ENCODE measurements around the gene GTPBP8.
A peak's percentile ranks its signal among the peaks of the same experiment; 100 is the strongest.
"Not testable (repeated sequence)": the region's sequence is repeated elsewhere in the genome, so short reads cannot be mapped to it uniquely, and the experiment has no call there.

Gene GTPBP8

DNA sequence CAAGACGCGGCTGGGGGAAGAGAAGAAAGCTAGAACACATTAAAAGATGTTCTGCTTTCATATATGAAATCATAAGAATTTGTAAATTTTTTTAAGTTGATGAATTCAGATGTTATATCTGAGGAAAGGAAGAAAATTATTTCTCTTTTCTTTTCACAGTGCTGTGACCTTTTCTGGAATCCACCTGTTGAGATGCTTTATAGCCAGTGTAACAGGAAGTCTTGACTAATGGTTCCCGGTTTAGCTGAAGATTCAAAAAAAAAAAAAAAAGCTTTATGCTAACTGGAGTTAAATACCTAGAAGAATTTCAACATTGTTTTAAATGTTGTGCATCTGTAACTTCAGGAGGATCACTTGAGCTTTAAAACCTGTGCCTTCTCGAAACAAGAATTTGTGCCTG is 9.9 kb downstream of the GTPBP8 start:
- DNase-seq (ENCODE audit: low read depth): no peak

DNA sequence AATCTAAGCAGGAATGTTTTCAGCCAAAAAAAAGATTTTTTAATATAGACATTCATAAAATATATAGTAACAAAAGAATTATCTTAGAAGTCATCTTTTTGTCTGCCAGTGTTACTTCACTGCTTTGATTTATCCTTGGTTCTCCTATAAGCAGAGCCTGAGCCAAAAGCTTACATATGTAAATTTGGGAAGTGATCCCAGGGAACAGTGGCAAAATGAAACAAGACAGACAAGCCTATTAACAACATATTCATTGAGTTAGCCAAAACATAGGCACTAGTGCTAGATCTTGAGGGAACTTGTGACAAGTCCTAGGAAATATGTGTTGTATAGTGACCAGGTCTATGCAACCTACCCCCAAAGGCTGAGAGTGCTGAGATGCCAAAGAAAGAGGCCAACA is 11.3 kb downstream of the GTPBP8 start:
- no peak for DNase-seq (ENCODE audit: low read depth)

DNA sequence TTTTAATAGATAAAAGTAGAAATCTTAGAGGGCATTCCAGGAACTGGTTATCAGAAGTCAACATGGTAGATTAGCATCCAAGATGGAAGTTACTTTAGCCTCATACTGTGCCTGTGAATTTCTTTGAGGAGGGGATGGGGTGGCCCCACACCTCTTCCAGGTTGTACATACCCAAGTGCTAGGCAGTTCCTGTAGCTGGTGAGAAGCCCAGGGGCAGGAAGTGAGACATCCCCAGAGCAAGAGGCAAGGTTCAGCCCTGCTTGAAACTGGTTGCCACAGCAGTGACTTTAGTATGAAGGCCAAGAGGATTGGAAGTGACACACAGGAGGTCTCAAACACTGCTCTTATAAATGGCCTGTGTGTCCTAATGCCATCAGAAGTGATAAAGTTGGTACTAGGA is 11.9 kb downstream of the GTPBP8 start:
- DNase-seq (ENCODE audit: low read depth): no peak

DNA sequence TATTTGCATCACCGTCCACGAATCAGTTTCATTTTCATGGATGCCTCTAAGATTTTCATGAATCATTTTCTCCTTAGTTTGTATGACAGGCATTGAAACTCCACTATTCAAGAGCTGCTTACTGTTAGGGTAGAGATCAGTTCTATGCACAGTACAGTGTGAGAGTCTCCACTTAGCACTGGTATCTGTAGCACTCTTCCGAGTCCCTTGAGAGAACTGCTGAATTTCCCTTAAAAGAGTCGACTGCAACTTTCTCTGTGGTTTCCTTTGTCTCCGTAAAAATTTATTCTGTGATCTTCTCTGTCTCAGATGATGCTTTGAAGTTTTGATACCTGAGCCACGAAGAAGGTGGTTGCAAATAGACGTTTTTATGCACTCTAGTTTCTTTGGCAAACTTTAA is 14.8 kb downstream of the GTPBP8 start:
- no peak for DNase-seq (ENCODE audit: low read depth)

DNA sequence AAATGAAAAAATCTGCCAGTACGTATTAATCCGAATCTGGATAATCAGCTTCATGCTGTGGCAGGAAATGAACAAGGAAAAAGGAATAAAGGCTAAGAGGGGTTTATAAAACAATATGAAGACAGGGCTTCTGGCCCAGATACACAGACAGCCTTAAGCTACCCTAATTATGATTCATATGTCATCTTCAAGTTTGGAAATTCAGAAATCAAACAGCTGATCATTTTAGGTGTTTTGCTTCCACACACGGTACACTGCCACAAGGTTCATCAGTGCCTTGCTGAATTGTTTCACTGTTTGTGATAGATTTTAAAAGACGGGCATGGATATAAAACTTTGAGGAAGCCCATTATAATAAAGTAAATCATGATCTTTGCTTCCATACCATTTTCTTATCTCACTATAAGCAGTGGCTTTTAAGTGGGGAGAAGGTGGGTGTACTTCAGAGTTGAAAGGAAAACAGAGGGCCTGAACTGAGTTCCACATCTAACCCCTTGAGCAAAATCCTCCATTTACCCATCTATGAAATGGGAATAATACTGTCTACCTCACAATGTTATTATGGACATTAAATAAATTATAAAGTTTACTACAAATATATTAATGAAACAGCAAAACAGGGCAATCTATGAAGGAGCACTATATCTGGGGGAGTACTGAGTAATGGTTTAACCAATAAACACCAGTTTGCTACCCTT is 15.7 kb downstream of the GTPBP8 start:
- no peak for DNase-seq (ENCODE audit: low read depth)

DNA sequence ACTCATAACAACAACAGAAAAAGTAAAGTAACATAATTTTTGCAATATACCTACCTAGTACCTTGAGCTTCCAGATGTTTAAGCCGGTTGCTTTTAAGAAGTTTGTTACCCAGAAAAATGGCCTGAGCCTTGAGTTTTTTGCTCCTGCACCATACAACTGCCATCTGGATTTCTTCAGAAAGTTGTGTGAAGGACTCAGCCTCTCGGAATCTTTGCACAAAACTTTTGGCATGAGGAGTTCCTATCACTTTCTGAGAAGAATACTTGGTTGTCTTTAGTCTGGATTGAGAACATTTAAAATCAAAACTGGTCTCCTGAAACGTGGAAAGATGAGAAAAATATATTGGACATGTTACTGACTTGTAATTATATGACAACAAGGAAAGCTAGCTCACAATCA is 17.3 kb downstream of the GTPBP8 start:
- no peak for DNase-seq (ENCODE audit: low read depth)

DNA sequence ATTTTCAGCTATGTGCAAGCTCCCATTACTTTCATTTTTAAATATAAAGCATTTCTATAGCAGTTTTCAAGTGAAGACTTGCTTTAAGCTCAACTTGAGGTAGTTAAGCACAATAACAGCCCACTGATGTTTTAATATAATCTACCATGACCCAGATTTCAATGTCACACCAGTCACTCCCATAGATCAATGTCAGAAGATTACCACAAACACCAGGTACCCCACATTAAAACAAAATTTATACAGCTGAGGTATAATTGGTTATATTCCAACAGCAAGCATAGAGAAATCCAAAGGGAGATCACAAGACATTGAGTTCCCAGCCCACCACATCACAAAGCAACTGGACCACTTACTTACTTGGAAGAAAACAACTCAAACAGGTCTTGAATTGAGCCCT is 22.8 kb downstream of the GTPBP8 start:
- no peak for DNase-seq (ENCODE audit: low read depth)

DNA sequence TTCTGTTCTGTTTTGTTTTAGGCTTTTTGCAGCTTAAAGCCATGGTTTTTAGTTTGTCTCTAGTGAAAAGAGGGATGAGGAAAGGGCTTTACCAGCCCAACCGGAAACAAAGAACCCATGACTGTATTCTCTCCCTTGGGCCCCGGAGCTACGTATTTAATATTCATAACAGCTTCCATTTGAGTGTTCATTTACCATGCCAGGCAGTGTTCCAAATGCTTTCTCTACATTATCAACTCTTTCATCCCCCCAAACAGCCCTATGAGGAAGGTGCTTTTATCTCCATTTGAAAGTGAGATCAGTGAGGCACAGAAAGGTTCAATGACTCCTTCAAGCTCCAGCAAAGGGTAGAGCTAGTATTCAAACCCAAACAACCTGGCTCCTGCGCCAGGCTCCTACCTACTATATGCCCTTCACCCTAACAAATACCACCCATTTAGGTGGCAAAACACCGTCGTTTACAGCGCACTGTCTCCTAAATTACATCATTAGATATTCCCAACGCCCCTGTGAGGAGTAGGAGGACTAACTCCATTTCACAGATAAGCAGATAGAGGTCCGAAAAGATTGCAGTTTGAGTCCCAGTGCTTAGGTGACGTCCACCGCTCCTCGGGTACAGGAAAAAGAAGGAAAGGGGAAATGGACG is 27.9 kb downstream of the GTPBP8 start:
- no peak for DNase-seq (ENCODE audit: low read depth)

DNA sequence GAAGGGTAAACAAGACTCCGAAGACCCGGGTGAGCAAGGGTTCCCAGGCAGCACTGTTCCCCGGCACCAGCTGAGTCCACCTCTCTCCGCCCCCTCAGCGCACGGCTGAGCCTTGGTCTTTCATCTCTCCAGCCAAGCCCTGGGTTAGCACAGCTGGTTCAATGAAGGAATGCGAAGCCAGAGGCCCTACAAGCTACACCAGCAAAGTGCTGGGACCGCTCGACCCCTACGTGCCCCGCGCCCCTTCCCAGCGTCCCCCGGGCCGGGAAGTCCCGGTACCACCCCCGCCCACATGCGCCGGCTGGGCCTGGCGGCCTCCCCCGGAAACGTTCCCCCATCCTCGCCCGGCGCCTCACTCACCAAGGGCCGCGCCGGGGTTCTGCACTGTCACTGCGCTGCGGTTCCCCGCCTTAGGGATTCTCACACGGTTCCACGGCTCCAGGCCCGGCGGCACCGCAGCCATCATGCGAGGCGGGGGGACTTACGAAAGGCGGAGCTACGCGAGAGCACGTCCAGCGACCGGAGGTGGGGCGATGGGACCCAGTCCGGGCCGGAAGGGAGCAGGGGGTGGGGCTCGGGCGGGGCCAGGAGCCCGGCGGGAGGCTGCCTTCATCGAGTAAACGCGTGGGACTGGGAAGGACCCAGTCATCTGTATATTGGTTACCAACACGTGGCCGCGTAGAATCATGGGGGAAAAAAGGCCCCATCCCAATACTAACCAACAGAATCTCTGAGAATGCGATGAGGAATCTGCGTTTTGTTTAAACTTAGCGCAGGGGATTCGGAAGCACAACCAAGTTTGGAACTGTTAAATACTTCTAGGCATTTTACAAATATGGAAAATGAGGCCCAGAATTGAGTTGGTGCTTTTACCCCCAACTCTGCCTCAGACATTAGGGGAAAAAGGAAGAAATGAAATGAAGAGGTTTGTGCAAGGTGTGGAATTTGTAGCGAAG is 28.7 kb downstream of the GTPBP8 start:
- peak; percentile 68 for DNase-seq (ENCODE audit: low read depth)

DNA sequence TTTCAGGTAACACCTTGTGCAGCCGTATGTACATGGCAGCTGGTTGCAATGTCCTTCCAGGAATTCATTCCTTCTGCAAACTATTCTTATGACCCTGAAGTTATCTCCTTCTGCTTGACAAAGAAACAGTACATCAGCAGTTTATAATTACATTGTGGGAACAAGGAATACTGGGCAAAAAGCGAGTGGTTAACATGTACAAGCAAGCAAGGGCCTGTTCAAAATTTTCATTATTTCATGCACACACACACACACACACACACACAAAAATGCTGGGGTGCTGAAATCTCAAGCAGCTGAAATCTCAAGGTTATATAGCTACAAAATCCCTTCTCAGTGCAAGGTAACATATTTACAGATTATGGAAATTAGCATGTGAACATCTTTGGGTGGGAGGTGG is 30.7 kb downstream of the GTPBP8 start:
- no peak for DNase-seq (ENCODE audit: low read depth)

DNA sequence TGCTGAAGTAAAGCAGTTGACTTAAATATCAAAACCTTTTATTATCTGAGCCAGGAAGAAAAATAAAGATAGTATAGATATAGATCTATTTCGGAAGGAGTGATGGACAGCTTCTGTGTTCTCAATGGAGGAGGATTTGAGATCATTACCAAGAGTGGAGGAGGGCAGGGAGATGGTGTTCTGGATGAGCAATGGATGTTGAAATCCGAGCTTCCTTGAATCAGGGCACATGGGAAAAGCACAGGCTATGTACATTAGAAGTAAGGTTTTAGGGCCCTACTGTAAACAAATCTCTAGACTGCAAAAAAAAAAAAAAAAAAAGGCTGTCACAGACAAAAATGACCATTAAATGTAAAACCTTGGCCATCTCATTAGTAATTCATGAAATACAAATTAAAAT is 43.2 kb downstream of the GTPBP8 start:
- no peak for DNase-seq (ENCODE audit: low read depth)

DNA sequence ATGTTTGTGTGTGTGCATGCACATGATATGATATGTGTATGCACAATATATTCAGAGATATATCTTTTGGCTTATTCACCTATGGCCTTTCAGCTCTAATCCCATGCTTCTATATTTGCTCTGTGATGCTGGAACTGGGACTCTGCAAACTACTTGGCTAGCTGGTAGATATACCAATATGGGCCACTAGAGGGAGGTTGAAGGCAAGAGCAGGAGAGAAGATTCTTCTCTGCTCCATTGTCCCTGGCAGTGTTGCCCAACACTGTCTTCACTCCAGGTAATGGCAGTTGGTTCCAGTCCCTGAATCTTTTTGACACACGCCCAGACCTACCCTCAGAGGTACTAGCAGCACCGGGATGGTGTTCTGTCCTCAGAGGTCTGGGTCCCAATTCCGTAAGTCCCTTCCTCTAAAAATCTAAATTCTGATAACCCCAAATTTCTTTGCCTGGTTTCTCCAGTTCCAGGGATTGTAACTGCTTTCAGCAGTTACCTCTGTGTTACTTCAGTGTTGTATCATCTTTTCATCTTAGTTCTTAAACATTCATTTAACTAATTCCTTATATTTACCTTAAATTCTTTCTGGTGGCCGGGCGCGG is 44.7 kb downstream of the GTPBP8 start:
- DNase-seq (ENCODE audit: low read depth): peak; percentile 29

DNA sequence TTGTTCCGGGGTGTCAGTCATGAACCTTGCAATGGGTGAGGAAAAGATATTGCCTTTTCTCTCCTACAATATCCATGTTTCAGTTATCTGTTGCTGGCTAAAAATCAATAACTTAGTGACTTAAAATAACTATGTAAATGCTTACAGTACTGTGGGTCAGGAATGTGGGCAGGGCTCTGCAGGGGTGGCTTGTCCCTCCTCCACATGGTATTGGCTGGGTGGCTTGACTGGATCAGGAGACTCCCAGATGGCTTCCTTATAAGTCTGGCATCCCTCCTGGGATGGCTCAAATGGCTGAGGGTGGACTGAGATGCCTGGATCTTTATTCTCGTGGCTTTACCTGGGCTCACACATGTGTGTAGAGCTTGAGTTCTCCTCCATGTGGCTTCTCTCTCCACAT is 47.5 kb downstream of the GTPBP8 start:
- no peak for DNase-seq (ENCODE audit: low read depth)

DNA sequence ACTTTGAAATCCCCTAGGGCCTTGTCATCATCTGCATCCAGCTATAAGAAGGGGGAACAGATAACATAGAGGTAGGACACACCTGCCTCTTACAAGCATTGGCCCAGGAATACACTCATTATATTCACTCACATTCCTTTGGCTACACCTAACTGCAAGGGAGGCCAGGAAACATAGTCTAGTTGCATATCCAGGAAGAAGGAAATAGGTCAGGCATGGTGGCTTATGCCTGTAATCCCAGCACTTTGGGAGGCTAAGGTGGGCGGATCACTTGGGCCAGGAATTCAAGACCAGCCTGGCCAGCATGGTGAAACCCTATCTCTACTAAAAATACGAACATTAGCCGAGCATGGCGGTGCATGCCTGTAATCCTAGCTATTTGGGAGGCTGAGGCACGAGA is 48.8 kb downstream of the GTPBP8 start:
- DNase-seq (ENCODE audit: low read depth): no peak

DNA sequence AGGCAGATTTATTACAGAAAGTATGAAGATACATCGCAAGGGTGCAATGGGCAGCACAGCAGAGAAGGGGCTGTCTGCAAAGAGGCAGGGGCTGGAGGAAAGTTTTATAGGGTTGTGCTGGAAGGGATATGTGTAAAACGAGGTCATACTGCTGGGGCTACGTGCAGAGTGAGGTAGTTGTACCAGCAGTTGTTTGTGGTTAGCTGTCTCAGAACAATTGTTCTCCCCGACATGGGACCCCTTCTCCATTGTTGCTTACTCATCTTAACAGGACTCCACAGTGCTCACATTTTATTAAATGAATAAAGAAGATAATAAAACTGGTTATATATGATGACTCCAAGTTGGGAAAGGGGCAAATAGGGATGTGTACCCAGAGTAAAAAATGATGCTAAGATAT is 49.4 kb downstream of the GTPBP8 start:
- DNase-seq (ENCODE audit: low read depth): no peak

DNA sequence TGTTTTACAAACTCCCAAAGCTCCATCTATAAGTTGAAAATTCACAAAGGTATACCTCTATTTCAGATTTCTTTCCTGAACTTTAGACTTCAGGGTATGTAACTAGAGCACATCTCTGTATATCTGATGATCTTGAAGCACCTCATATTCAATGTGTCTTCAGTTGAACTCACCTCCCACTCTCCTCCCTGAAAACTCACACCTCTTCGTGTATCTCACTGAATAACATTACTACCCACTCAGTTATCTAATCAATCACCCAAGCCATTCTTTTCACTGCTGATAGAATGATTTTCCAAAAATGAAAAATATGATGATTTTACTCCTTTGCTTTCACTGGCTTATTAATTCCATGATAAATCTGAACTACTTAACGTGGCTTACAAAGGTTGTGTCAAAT is 52.9 kb downstream of the GTPBP8 start:
- no peak for DNase-seq (ENCODE audit: low read depth)

DNA sequence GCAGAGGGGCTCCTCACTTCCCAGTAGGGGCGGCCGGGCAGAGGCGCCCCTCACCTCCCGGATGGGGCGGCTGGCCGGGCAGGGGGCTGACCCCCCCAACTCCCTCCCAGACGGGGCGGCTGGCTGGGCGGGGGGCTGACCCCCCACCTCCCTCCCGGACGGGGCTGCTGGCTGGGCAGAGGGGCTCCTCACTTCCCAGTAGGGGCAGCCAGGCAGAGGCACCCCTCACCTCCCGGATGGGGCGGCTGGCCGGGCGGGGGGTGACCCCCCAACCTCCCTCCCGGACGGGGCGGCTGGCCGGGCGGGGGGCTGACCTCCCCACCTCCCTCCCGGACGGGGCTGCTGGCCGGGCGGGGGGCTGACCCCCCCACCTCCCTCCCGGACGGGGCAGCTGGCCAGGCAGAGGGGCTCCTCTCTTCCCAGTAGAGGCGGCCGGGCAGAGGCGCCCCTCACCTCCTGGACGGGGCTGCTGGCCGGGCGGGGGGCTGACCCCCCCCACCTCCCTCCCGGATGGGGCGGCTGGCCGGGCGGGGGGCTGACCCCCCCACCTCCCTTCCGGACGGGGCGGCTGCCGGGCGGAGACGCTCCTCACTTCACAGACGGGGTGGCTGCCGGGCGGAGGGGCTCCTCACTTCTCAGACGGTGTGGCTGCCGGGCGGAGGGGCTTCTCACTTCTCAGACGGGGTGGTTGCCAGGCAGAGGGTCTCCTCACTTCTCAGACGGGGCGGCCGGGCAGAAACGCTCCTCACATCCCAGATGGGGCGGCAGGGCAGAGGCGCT is 55.6 kb downstream of the GTPBP8 start:
- not testable (repeated sequence) for DNase-seq (ENCODE audit: low read depth)

DNA sequence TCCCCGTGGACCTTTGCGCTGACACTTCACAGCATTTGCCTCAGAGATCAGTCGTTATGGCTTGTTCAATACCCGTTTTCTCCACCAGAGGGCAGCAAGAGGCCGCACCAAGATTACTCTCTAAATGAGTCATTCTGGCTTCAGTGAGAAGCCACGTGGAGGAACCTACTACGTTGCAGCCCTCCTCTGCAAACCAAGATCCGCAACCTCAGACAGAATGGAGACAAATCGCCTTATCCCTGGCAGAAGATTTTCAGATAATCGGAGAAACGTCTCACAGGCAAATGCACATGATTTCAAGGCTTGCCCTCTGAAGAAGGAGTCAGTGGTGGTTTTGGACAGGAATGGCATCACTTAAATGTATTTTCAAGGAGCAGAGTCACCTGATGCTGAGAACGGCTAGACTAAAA is 60.5 kb downstream of the GTPBP8 start:
- DNase-seq (ENCODE audit: low read depth): peak; percentile 12
